Esophagus (tissue), 2 donors: ENCODE results near the gene ANKRD13A. TPM values are rescaled to one million over a fixed set of nuclear protein-coding genes. Genes with fewer than 3 reads are reported as not detected.
A peak's percentile ranks its signal among the peaks of the same experiment; 100 is the strongest.
"Not testable (repeated sequence)": the region's sequence is repeated elsewhere in the genome, so short reads cannot be mapped to it uniquely, and the experiment has no call there.

Experiments used
- H3K27ac ChIP-seq, 2 donors: one replicate each; pipeline ENCODE4 v1.5.1; 2013; ENCODE audit warnings: low read depth in 2 of 2, mild to moderate bottlenecking in 2 of 2, inconsistent platforms in 1 of 2, low read length in 1 of 2, moderate library complexity in 1 of 2
- H3K27me3 ChIP-seq, 2 donors: one replicate each; pipeline ENCODE4 v1.6.1; 2013; ENCODE audit warnings: low read length in 2 of 2, control low read depth in 1 of 2, mild to moderate bottlenecking in 1 of 2; ENCODE audit not compliant: insufficient read depth in 2 of 2, control insufficient read depth in 1 of 2
- H3K36me3 ChIP-seq, 2 donors: one replicate each; pipeline ENCODE4 v1.6.1; 2013; ENCODE audit warnings: low read length in 1 of 2; ENCODE audit not compliant: control insufficient read depth in 2 of 2, insufficient read depth in 2 of 2
- H3K4me1 ChIP-seq, 2 donors: one replicate each; pipeline ENCODE4 v1.6.1; 2013; ENCODE audit warnings: low read length in 1 of 2; ENCODE audit not compliant: control insufficient read depth in 2 of 2, insufficient read depth in 2 of 2
- H3K4me3 ChIP-seq, 2 donors: one replicate each; pipeline ENCODE4 v1.5.1; 2013; ENCODE audit warnings: low read length in 2 of 2, mild to moderate bottlenecking in 2 of 2, low read depth in 1 of 2, moderate library complexity in 1 of 2
- H3K9me3 ChIP-seq, 2 donors: one replicate each; pipeline ENCODE4 v1.6.1; 2013; ENCODE audit warnings: mild to moderate bottlenecking in 2 of 2, low read depth in 1 of 2, low read length in 1 of 2, moderate library complexity in 1 of 2; ENCODE audit not compliant: control insufficient read depth in 2 of 2, insufficient read depth in 1 of 2
- WGBS, 2 donors: extraction: QIAGEN DNeasy Blood & Tissue Kit; methylation state at CpG; one replicate each; pipeline ENCODE4 v1.1.7; 2013; 5-methylcytosine and 5-hydroxymethylcytosine counted together
- polyA plus RNA-seq, 2 donors: library from polyadenylated mRNA; stranded (reverse); fragments of 200-250 nt; gene quantifications; one replicate each; pipeline ENCODE4 v1.2.3, GENCODE V29; 2013
- donor health status: healthy with polysubstance abuse.
- donor health status: Bipolar disorder and iron deficiency.

ANKRD13A gene
- polyA plus RNA-seq, 2 donors: 20.0 to 25.4 TPM

DNA sequence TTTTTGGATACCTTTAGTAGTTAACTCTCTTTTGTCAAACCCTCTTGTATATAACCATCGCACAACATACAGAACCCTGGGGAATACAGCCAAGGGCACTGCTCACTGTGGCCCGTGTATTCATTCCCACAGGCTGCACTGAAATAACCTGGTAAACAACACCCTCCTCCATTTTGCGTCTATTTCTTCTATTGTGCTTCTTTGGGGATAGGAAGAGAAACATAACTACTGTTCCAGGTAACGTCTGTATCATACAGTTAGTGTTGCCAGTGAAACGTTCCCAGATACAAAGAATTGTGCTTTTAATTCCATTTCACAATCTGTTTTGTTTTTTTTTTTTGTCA is 39.5 kb downstream of the ANKRD13A start:
- H3K4me3 ChIP-seq: no peak overlapping the region
- H3K27ac ChIP-seq: peak overlapping the region; percentile 69 to 76
- peaks cover 15 to 19% of the 10 kb centered on the region in 2 donors for H3K36me3 ChIP-seq
- WGBS, 2 donors: 32 to 44% methylated on average over 5 of the region's 5 CpGs
- H3K9me3 ChIP-seq: no peaks in the 10 kb centered on the region
- peaks cover 0 to 3% of the 10 kb centered on the region in 2 donors for H3K4me1 ChIP-seq
- no peaks in the 10 kb centered on the region for H3K27me3 ChIP-seq

DNA sequence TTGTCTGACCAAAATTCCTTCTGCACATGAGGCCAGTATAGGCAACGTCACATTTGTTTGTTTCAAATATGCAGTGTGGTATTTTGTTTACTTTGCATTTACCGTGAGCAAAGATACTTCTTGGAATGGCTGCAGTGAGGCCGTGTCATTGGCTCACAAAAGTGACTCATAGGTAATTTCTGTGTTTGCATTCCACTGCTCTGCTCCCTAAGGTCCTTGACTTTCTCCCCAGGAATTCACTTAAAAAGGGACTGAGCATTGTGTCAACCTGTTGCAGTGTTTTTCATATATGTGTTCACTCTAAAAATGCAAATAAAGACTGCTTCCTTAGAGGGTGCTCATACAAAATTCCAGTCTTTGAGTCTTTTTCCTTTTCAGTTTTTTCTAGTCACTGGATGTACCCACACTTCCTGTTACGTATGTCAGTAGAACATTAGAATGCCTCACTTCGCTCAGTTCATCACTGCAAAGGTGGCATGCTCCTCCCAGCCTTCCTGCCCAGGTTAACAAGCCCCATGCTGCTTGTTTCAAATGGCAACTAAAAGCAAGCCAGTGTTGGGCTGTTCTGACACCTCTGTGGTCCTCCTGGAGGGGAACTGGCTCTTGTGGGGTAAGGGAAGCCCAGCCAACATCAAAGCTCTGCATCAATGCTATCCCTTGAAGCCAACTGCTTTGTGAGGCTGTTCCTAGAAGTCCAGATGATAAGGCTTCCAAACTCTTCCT is 40.0 kb downstream of the ANKRD13A start:
- WGBS, 2 donors: 26 to 31% methylated on average over 5 of the region's 5 CpGs
- Histone ChIP-seq H3K27me3 (no peaks in the 10 kb centered on the region), H3K9me3 (no peaks in the 10 kb centered on the region), H3K27ac (peak overlapping the region; percentile 72 to 90), H3K36me3 (peaks cover 13 to 18% of the 10 kb centered on the region in 2 donors), H3K4me3 (no peak overlapping the region), H3K4me1 (peaks cover 0 to 3% of the 10 kb centered on the region in 2 donors)

DNA sequence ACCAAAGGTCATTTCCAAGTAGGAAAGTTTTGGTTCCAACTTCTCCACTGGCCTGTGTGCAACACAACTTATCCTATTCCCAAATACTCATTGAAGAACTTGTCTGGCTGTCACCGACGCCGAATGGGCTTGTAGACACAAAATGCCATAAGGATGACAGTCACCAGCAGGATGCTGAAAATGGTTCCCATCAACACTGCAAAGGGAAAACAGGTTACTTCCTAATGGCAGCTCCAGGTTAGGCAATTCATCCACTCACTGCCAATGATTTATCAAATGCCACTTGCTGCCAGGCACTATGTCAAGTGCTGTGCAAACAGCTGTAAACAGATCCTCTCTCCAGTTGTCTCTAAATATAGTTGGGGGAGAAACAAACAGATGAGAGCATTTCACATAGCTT is 43.0 kb downstream of the ANKRD13A start:
- H3K4me1 ChIP-seq: peaks cover 2 to 3% of the 10 kb centered on the region in 2 donors
- no peaks in the 10 kb centered on the region for H3K9me3 ChIP-seq
- no peaks in the 10 kb centered on the region for H3K27me3 ChIP-seq
- H3K27ac ChIP-seq: no peak overlapping the region
- WGBS, 2 donors: 89 to 91% methylated on average over 3 of the region's 3 CpGs
- H3K4me3 ChIP-seq: no peak overlapping the region
- peaks cover 5 to 7% of the 10 kb centered on the region in 2 donors for H3K36me3 ChIP-seq

DNA sequence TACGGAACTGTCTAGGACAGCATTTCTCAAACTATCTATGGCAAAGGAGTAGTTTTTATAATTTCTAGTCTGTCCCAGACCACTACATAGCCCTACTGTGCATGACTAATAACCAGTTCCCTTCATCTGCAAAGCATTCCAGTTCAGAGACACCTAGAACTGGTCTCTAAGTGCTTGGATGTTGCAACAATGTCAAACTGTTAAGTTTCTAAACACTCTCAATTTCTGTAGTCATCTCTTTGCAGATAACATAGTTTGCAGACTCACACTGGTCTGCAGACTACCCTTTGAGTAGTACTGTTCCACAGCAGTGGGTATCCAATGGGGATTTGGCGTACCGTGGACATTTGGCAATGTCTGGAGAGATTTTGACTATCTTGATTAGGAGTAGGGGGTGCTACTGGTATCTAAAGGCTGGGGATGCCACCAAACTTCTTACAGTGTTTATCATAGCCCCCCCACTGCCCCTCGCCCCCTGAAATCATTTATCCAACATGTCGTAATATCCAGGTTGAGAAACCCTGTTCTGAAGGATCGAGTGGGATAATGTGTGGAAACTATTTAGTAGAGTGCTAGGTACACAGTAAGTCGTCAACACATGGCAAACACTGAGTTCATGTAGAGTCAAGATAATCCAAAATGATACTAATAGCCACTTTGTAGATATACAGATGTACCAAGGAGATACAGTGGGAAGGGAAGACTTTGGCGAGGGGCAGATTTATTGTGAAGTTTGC is 47.4 kb downstream of the ANKRD13A start:
- Histone ChIP-seq H3K27me3 (no peaks in the 10 kb centered on the region), H3K36me3 (peaks cover 0 to 3% of the 10 kb centered on the region in 2 donors), H3K9me3 (no peaks in the 10 kb centered on the region), H3K4me1 (peaks cover 2 to 3% of the 10 kb centered on the region in 2 donors), H3K4me3 (no peak overlapping the region), H3K27ac (no peak overlapping the region)
- WGBS, 2 donors: 87 to 89% methylated on average over 8 of the region's 8 CpGs

DNA sequence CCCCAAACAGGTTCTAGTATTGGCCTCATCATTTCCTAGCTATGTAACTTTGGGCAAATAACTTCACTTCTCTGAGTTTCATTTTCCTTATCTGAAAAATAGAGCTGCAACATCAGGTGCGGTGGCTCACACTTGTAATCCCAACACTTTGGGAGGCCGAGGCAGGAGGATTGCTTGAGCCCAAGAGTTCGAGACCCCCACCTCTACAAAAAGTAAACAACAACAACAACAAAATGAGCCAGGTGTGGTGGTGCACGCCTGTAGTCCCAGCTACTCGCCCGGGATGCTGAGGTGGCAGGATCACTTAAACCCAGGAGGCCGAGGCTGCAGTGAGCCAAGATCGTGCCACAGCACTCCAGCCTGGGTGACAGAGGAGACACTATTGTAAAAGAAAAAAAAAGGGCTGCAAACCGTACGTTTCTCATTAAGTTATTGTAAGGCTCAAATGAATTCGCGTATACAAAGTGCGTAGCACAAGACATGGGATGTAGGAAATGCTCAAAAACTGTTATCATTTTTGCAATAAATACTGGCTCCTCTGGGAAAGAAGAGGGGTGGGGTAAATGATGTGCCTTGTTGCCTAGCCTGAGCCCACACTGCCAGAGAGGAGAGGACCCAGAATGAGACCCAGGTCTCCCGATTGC is 48.2 kb downstream of the ANKRD13A start:
- H3K4me3 ChIP-seq: peak overlapping the region; percentile 80 to 81
- H3K9me3 ChIP-seq: no peaks in the 10 kb centered on the region
- H3K27me3 ChIP-seq: no peaks in the 10 kb centered on the region
- no peaks in the 10 kb centered on the region for H3K36me3 ChIP-seq
- H3K27ac ChIP-seq: no peak overlapping the region
- H3K4me1 ChIP-seq: peaks cover 2 to 3% of the 10 kb centered on the region in 2 donors
- 69 to 70% methylated on average over 14 of the region's 14 CpGs for WGBS, 2 donors

DNA sequence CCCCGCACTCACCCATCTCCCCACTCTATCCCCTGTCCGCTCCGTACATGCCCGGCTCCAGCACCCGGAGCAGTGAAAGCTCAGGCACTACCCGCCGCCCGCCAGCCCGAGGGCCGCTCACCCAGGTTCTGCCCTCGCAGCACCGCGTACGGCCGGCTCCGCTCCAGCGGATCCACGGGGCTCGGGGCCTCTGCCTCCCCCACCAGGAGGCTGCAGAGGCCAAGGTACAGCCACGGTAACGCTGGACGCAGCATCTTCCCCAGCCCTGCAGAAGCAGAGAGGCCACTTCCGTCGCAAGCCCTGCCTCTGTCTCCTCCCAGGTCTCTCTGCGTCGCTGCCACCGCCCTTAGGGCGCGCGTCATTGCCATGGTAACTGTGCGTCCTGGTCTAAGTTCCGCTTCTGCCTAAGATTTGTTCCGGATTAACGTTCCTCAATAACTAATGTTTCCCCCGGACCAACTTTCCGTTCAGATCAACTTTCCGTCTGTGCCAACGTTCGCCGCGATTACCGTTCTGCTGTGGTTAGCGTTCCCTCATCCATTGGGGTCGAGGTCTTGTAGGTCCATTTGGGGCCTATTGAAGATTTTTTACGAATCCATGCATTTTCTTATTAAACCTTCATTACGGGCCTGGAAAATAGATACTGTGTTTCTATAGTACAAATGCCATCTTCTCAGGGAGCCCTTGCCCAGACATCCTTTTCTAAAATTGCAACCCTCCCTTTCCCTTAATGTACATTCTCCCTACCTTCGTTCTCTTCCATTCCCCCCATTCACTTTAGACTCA is 49.2 kb downstream of the ANKRD13A start, which contains the start of gene C12orf76:
Gene C12orf76, minus strand, starts transcription at position 281 of the 786 bp plus-strand sequence. Its CDS starts 27 bp downstream, at position 254.
- Histone ChIP-seq H3K27me3 (no peaks in the 10 kb centered on the region), H3K36me3 (no peaks in the 10 kb centered on the region), H3K9me3 (no peaks in the 10 kb centered on the region), H3K27ac (peak within 1 kb of the TSS; percentile 64 to 88), H3K4me3 (peak within 1 kb of the TSS; percentile 80 to 81), H3K4me1 (peaks cover 2 to 3% of the 10 kb centered on the region in 2 donors)
- 2% methylated on average over 38 to 47 of the region's 47 CpGs for WGBS, 2 donors

DNA sequence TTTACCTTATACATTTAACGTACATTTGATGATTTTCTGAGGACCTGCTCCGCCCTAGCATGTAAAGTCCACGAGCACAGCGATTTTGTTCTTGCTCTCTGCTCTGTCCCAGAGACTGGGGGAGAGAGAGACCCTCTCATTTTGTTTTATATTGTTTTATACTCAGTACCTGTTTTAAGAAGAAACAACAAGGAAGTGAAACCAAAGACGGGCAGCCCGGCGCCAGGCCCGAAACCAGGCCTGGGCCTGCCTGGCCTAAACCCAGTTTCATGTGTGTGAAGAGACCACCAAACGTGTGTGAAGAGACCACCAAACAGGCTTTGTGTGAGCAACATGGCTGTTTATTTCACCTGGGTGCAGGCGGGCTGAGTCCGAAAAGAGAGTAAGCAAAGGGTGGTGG is 49.8 kb downstream of the ANKRD13A start:
- not testable (repeated sequence) for H3K36me3 ChIP-seq, H3K9me3 ChIP-seq, H3K27me3 ChIP-seq, H3K4me1 ChIP-seq
- H3K4me3 ChIP-seq: peak overlapping the region in 1 of 2 donors; percentile 80
- H3K27ac ChIP-seq: peak overlapping the region in 1 of 2 donors; percentile 39
- 89 to 90% methylated on average over 11 of the region's 11 CpGs for WGBS, 2 donors

DNA sequence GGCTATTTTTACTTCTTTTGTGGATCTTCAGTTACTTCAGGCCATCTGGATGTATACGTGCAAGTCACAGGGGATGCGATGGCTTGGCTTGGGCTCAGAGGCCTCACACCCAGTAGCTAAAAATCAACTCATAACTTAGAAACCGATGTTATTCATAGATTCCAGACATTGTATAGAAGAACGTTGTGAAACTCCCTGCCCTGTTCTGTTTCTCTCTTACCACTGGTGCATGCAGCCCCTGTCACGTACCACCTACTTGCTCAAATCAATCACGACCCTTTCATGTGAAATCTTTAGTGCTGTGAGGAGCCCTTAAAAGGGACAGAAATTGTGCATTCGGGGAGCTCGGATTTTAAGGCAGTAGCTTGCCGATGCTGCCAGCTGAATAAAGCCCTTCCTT is 50.4 kb downstream of the ANKRD13A start:
- not testable (repeated sequence) for H3K27me3 ChIP-seq, H3K4me1 ChIP-seq, H3K9me3 ChIP-seq, H3K4me3 ChIP-seq, H3K27ac ChIP-seq, H3K36me3 ChIP-seq
- WGBS, 2 donors: 92 to 94% methylated on average over 9 of the region's 9 CpGs

DNA sequence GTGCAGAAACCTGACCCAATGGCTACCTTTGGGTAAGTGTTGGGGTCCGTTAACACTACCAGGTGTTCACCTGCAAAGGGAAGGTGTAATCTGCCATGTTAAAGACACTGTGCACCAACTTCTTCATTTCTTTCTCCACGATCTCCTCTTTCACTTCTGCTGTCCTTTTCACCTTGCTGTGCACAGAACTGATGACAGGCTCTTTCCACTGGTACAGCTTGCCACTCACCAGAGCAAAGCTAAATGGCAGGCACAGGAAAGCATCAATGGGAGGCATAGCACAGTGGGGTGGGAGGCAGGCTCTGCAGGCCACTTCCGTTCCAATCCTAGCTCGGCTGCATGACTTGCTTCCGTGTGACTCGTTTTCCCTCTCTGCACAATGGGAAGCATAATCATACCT is 51.7 kb downstream of the ANKRD13A start:
- no peaks in the 10 kb centered on the region for H3K27me3 ChIP-seq
- no peak overlapping the region for H3K27ac ChIP-seq
- H3K4me3 ChIP-seq: no peak overlapping the region
- H3K9me3 ChIP-seq: no peaks in the 10 kb centered on the region
- H3K36me3 ChIP-seq: no peaks in the 10 kb centered on the region
- 80 to 86% methylated on average over 6 of the region's 6 CpGs for WGBS, 2 donors
- peaks cover 1 to 3% of the 10 kb centered on the region in 2 donors for H3K4me1 ChIP-seq
